Left cardiac atrium (tissue), 4 donors: ENCODE measurements around the gene RASEF. TPM values are rescaled to one million over a fixed set of nuclear protein-coding genes. Genes with fewer than 3 reads are reported as not detected.
A peak's percentile ranks its signal among the peaks of the same experiment; 100 is the strongest.
"Not testable (repeated sequence)": the region's sequence is repeated elsewhere in the genome, so short reads cannot be mapped to it uniquely, and the experiment has no call there.

Experiments used
- ATAC-seq, 2 donors: fragments of 200-7000 bp; cut with Tn5 transposase; one replicate each; pipeline ENCODE4 v1.9.1; 2020; ENCODE audit warnings: mild to moderate bottlenecking in 2 of 2, moderate library complexity in 2 of 2
- DNase-seq: peaks from one replicate; pipeline ENCODE4 v3.0.0-alpha.2; 2020
- intact Hi-C, 2 donors: fragments of 100-400 bp; cut with DNase I; formaldehyde crosslinking; loops; one replicate each; pipeline versions ENCODE4 v1.14.1 to v1.15.1; 2022 to 2023
- total RNA-seq, 2 donors: library from RNA; stranded (reverse); fragmentation: NEBNext Ultra II Directional; extraction: Animal tissue kit (Norgen Biotek cat#: 25700); gene quantifications; one replicate each; pipeline ENCODE4 v1.2.1, GENCODE V29; 2021
- donor health status: DM: no; HTN: yes; CAD: no.
- donor health status: DM: no; HTN: yes; CAD: no; lungs with severe emphysema.
- donor health status: DM: yes; HTN: yes; CAD: no.
- donor health status: Dilated cardiomyopathy.

Gene RASEF
- total RNA-seq, 2 donors from 2014 or later = 0.05 to 0.24 TPM

GRCh38 chr9:82991671-82992070, 71.3 kb downstream of the RASEF start:
- intact Hi-C loops = no loop called here
- DNase-seq (no peak), ATAC-seq (peak in 1 of 2 donors; percentile 86)

- ATAC-seq (no peak), DNase-seq (no peak)
- intact Hi-C loops = no loop called here
Observed at GRCh38 chr9:82989929-82990328, 73.0 kb downstream of the RASEF start.

- DNase-seq (no peak), ATAC-seq (no peak)
- intact Hi-C loops = no loop called here
Observed at GRCh38 chr9:82988488-82988887, 74.5 kb downstream of the RASEF start.

GRCh38 chr9:82987370-82988189, 75.4 kb downstream of the RASEF start:
- intact Hi-C loops = no loop called here
- DNase-seq (no peak), ATAC-seq (no peak)

GRCh38 chr9:82981552-82981951, 81.4 kb downstream of the RASEF start:
- intact Hi-C loops = no loop called here
- ATAC-seq (no peak), DNase-seq (no peak)

GRCh38 chr9:82975176-82975575, 87.8 kb downstream of the RASEF start:
- ATAC-seq (no peak), DNase-seq (no peak)
- intact Hi-C loops = no loop called here

- DNase-seq (no peak), ATAC-seq (no peak)
- intact Hi-C loops = no loop called here
Observed at GRCh38 chr9:82972446-82972845, 90.5 kb downstream of the RASEF start.

GRCh38 chr9:82970359-82970758, 92.6 kb downstream of the RASEF start:
- no peak for ATAC-seq
- intact Hi-C loops = no loop called here

GRCh38 chr9:82969291-82969690, 93.7 kb downstream of the RASEF start:
- intact Hi-C loops = loop anchor here in 1 of 2 donors (10.0 kb wide), 1 partner anchor 434 kb away; no protein-coding TSS in a partner anchor
- no peak for ATAC-seq
- no peak for DNase-seq

More at GRCh38 chr9:82970359-82970758, 92.6 kb downstream of the RASEF start:
- DNase-seq = no peak

GRCh38 chr9:82968816-82969215, 94.1 kb downstream of the RASEF start:
- no peak for DNase-seq
- ATAC-seq = no peak
- intact Hi-C loops = loop anchor here in 1 of 2 donors (10.0 kb wide), 1 partner anchor 434 kb away; no protein-coding TSS in a partner anchor

GRCh38 chr9:82968388-82968787, 94.6 kb downstream of the RASEF start:
- intact Hi-C loops = loop anchor here in 1 of 2 donors (10.0 kb wide), 1 partner anchor 434 kb away; no protein-coding TSS in a partner anchor
- no peak for ATAC-seq
- no peak for DNase-seq

GRCh38 chr9:82961504-82962125, 101.3 kb downstream of the RASEF start:
- intact Hi-C loops = loop anchor here in 1 of 2 donors (10.0 kb wide), 1 partner anchor 427 kb away; no protein-coding TSS in a partner anchor
- ATAC-seq = peak; percentile 92 to 94
- peak; percentile 78 for DNase-seq

GRCh38 chr9:82957529-82958379, 105.2 kb downstream of the RASEF start:
- intact Hi-C loops = no loop called here
- ATAC-seq = no peak

GRCh38 chr9:82949203-82949602, 113.7 kb downstream of the RASEF start:
- DNase-seq (no peak), ATAC-seq (no peak)
- intact Hi-C loops = no loop called here

More at GRCh38 chr9:82957529-82958379, 105.2 kb downstream of the RASEF start:
- DNase-seq = no peak

GRCh38 chr9:82940376-82940775, 122.6 kb downstream of the RASEF start:
- intact Hi-C loops = no loop called here
- DNase-seq (no peak), ATAC-seq (no peak)

GRCh38 chr9:82939451-82939850, 123.5 kb downstream of the RASEF start:
- intact Hi-C loops = no loop called here
- ATAC-seq (no peak), DNase-seq (no peak)

- no peak for ATAC-seq
- no peak for DNase-seq
- intact Hi-C loops = no loop called here
Observed at GRCh38 chr9:82938426-82939218, 124.3 kb downstream of the RASEF start.

GRCh38 chr9:82936561-82936960, 126.4 kb downstream of the RASEF start:
- ATAC-seq, intact Hi-C loops, DNase-seq: not testable (repeated sequence)

GRCh38 chr9:82934949-82935348, 128.0 kb downstream of the RASEF start:
- DNase-seq = no peak
- intact Hi-C loops = no loop called here
- peak in 1 of 2 donors; percentile 32 for ATAC-seq
